Measurements from ENCODE around the gene MET.

Gene MET

DNA sequence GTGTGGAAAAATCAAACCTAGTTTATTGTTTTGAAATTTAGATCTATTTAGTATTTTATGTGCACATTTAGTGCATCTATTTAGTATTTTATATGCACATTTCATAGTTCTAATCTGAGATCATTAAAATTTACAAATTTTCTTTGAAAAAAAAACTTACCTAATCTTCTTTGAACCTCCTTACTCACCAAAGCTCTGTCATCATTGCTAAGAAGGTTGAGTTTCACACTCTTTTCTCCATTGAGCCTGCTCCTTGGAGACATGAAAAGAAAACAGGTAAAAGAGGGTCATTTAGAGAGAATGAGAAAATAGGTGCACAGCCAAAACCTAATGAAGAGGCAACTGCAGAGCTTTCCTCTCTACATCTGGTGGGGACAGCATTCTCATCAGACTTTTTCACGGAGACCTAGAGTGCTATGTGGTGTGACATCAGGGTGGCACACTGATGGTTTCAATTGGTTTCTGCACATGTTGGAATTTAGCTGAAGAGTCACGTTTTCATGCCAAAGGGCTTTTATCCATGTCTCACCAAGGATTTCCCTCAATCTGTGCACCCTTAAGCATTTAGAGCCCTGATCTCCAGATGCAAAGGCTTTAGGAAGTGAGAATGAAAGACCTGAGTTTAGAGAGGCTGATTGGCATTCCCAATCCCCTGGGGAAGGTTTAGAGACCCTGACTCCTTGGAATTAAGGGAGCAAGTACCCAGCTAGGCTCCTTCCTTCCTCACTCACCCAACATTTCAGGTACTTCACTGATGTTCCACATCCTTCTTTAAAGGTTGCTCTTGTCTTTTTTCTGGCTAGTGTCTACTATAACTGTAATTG lies 101.1 kb downstream of the MET start:
- Histone ChIP-seq H3K9ac (ENCODE audit: low read length in 2 of 2) (no peak overlapping the region), H3K27me3 (ENCODE audit: control insufficient read depth in 1 of 2, insufficient read depth in 2 of 2, low read length in 2 of 2) (no peaks in the 10 kb centered on the region), H3K4me3 (ENCODE audit: low read length in 2 of 2) (no peak overlapping the region), H3K4me1 (ENCODE audit: control insufficient read depth, insufficient read depth, low read length) (no peaks in the 10 kb centered on the region), H3K27ac (ENCODE audit: low read length) (no peak overlapping the region), H3K9me3 (ENCODE audit: control insufficient read depth in 2 of 2, low read length in 2 of 2) (no peaks in the 10 kb centered on the region), H3K36me3 (ENCODE audit: control insufficient read depth in 2 of 2, insufficient read depth in 2 of 2, low read length in 2 of 2) (no peaks in the 10 kb centered on the region)

DNA sequence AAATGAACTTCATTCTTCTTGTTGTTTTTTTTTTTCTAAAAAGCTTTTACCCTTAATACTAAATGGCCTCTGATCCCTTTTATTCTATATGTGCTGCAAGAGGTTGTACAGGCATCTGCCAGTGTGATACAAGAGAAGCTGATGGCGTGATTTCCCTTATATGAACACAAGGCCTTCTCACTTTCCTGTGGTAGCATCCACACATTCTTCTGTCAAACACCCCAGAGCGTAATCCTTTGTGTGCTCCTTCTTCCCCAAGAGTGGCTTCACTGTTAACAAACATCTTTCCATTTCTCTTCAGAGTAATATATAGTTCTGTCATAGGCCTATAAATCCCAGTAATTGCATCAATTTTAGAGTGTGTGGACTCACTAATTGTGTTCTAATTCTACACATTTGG lies 104.0 kb downstream of the MET start:
- H3K4me1 ChIP-seq (ENCODE audit: control insufficient read depth, insufficient read depth, low read length) = no peaks in the 10 kb centered on the region
- no peaks in the 10 kb centered on the region for H3K36me3 ChIP-seq (ENCODE audit: control insufficient read depth in 2 of 2, insufficient read depth in 2 of 2, low read length in 2 of 2)
- no peaks in the 10 kb centered on the region for H3K27me3 ChIP-seq (ENCODE audit: control insufficient read depth in 1 of 2, insufficient read depth in 2 of 2, low read length in 2 of 2)
- H3K9me3 ChIP-seq (ENCODE audit: control insufficient read depth in 2 of 2, low read length in 2 of 2) = no peaks in the 10 kb centered on the region
- no peak overlapping the region for H3K4me3 ChIP-seq (ENCODE audit: low read length in 2 of 2)
- H3K9ac ChIP-seq (ENCODE audit: low read length in 2 of 2) = no peak overlapping the region
- no peak overlapping the region for H3K27ac ChIP-seq (ENCODE audit: low read length)

DNA sequence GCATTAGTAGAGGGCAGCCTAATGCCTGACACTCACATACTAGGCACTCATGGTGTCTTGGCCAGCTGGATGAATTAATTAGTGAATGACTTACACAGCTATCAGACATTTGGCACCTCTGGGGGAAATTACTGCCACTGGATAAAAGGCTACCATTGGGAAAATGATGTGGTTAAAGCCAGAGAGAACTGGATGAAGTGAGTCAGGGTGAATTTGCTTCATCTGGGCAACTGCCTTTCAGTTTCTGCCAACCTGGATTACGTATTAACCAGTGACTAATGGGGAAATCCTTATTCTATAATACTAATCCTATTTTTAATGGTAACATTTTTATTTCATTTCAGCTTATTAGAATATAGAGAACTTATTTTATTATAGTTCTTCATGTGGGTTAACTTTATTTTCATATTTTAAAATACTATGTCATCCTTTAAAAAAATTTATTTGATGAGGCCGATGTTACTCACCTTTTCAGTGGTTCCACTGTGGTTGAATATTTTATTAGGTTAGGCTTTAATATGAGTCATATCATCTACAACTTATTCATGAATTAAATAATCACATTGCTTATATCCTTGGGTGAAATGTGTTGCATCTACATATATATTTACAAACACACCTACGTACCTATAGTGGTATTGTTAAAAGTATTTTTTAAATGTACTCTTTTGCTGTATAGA lies 104.8 kb downstream of the MET start:
- H3K4me1 ChIP-seq (ENCODE audit: control insufficient read depth, insufficient read depth, low read length) = no peaks in the 10 kb centered on the region
- H3K27me3 ChIP-seq (ENCODE audit: control insufficient read depth in 1 of 2, insufficient read depth in 2 of 2, low read length in 2 of 2) = no peaks in the 10 kb centered on the region
- H3K36me3 ChIP-seq (ENCODE audit: control insufficient read depth in 2 of 2, insufficient read depth in 2 of 2, low read length in 2 of 2) = no peaks in the 10 kb centered on the region
- no peak overlapping the region for H3K27ac ChIP-seq (ENCODE audit: low read length)
- H3K9ac ChIP-seq (ENCODE audit: low read length in 2 of 2) = no peak overlapping the region
- H3K9me3 ChIP-seq (ENCODE audit: control insufficient read depth in 2 of 2, low read length in 2 of 2) = no peaks in the 10 kb centered on the region
- H3K4me3 ChIP-seq (ENCODE audit: low read length in 2 of 2) = no peak overlapping the region

GRCh38 chr7:116777651-116778281 lies 105.8 kb downstream of the MET start:
- no peaks in the 10 kb centered on the region for H3K4me1 ChIP-seq (ENCODE audit: control insufficient read depth, insufficient read depth, low read length)
- H3K27ac ChIP-seq (ENCODE audit: low read length) = no peak overlapping the region
- H3K9ac ChIP-seq (ENCODE audit: low read length in 2 of 2) = no peak overlapping the region
- no peaks in the 10 kb centered on the region for H3K36me3 ChIP-seq (ENCODE audit: control insufficient read depth in 2 of 2, insufficient read depth in 2 of 2, low read length in 2 of 2)
- no peak overlapping the region for H3K4me3 ChIP-seq (ENCODE audit: low read length in 2 of 2)
- H3K9me3 ChIP-seq (ENCODE audit: control insufficient read depth in 2 of 2, low read length in 2 of 2) = no peaks in the 10 kb centered on the region
- no peaks in the 10 kb centered on the region for H3K27me3 ChIP-seq (ENCODE audit: control insufficient read depth in 1 of 2, insufficient read depth in 2 of 2, low read length in 2 of 2)

GRCh38 chr7:116779216-116779615 lies 107.2 kb downstream of the MET start:
- Histone ChIP-seq H3K4me3 (ENCODE audit: low read length in 2 of 2) (no peak overlapping the region), H3K4me1 (ENCODE audit: control insufficient read depth, insufficient read depth, low read length) (no peaks in the 10 kb centered on the region), H3K27ac (ENCODE audit: low read length) (no peak overlapping the region), H3K9me3 (ENCODE audit: control insufficient read depth in 2 of 2, low read length in 2 of 2) (no peaks in the 10 kb centered on the region), H3K36me3 (ENCODE audit: control insufficient read depth in 2 of 2, insufficient read depth in 2 of 2, low read length in 2 of 2) (no peaks in the 10 kb centered on the region), H3K9ac (ENCODE audit: low read length in 2 of 2) (no peak overlapping the region), H3K27me3 (ENCODE audit: control insufficient read depth in 1 of 2, insufficient read depth in 2 of 2, low read length in 2 of 2) (no peaks in the 10 kb centered on the region)

- H3K9ac ChIP-seq (ENCODE audit: low read length in 2 of 2) = no peak overlapping the region
- H3K27ac ChIP-seq (ENCODE audit: low read length) = no peak overlapping the region
- no peak overlapping the region for H3K4me3 ChIP-seq (ENCODE audit: low read length in 2 of 2)
- no peaks in the 10 kb centered on the region for H3K36me3 ChIP-seq (ENCODE audit: control insufficient read depth in 2 of 2, insufficient read depth in 2 of 2, low read length in 2 of 2)
- H3K9me3 ChIP-seq (ENCODE audit: control insufficient read depth in 2 of 2, low read length in 2 of 2) = no peaks in the 10 kb centered on the region
- no peaks in the 10 kb centered on the region for H3K4me1 ChIP-seq (ENCODE audit: control insufficient read depth, insufficient read depth, low read length)
- no peaks in the 10 kb centered on the region for H3K27me3 ChIP-seq (ENCODE audit: control insufficient read depth in 1 of 2, insufficient read depth in 2 of 2, low read length in 2 of 2)
These were observed 107.9 kb downstream of the MET start for GRCh38 chr7:116779931-116780330.

GRCh38 chr7:116780521-116780920 lies 108.5 kb downstream of the MET start:
- Histone ChIP-seq H3K27ac (ENCODE audit: low read length) (no peak overlapping the region), H3K9ac (ENCODE audit: low read length in 2 of 2) (no peak overlapping the region)

GRCh38 chr7:116780966-116781365 lies 109.0 kb downstream of the MET start:
- H3K36me3 ChIP-seq (ENCODE audit: control insufficient read depth in 2 of 2, insufficient read depth in 2 of 2, low read length in 2 of 2) = no peaks in the 10 kb centered on the region

More at GRCh38 chr7:116780521-116780920, 108.5 kb downstream of the MET start:
- Histone ChIP-seq H3K9me3 (ENCODE audit: control insufficient read depth in 2 of 2, low read length in 2 of 2) (no peaks in the 10 kb centered on the region), H3K4me1 (ENCODE audit: control insufficient read depth, insufficient read depth, low read length) (no peaks in the 10 kb centered on the region), H3K36me3 (ENCODE audit: control insufficient read depth in 2 of 2, insufficient read depth in 2 of 2, low read length in 2 of 2) (no peaks in the 10 kb centered on the region), H3K27me3 (ENCODE audit: control insufficient read depth in 1 of 2, insufficient read depth in 2 of 2, low read length in 2 of 2) (no peaks in the 10 kb centered on the region), H3K4me3 (ENCODE audit: low read length in 2 of 2) (no peak overlapping the region)

DNA sequence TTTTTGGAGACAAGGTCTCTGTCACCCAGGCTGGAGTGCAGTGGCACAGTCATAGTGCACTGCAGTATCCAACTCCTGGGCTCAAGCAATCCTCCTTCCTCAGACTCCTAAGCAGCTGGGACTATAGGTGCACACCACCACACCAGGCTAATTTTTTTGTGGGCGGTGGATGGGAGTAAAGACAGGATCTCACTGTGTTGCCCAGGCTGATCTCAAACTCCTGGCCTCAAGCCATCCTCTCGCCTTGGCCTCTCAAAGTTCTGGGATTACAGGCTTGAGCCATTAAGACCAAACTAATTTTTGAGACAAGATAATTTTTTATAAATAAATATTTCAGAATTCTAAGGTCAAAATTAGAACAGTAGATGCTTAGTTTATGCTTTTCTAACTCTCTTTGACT lies 109.6 kb downstream of the MET start:
- no peak overlapping the region for H3K9ac ChIP-seq (ENCODE audit: low read length in 2 of 2)
- H3K27ac ChIP-seq (ENCODE audit: low read length) = no peak overlapping the region
- H3K27me3 ChIP-seq (ENCODE audit: control insufficient read depth in 1 of 2, insufficient read depth in 2 of 2, low read length in 2 of 2) = no peaks in the 10 kb centered on the region
- no peaks in the 10 kb centered on the region for H3K36me3 ChIP-seq (ENCODE audit: control insufficient read depth in 2 of 2, insufficient read depth in 2 of 2, low read length in 2 of 2)
- no peaks in the 10 kb centered on the region for H3K4me1 ChIP-seq (ENCODE audit: control insufficient read depth, insufficient read depth, low read length)
- no peaks in the 10 kb centered on the region for H3K9me3 ChIP-seq (ENCODE audit: control insufficient read depth in 2 of 2, low read length in 2 of 2)
- no peak overlapping the region for H3K4me3 ChIP-seq (ENCODE audit: low read length in 2 of 2)

More at GRCh38 chr7:116780966-116781365, 109.0 kb downstream of the MET start:
- H3K4me1 ChIP-seq (ENCODE audit: control insufficient read depth, insufficient read depth, low read length) = no peaks in the 10 kb centered on the region
- H3K4me3 ChIP-seq (ENCODE audit: low read length in 2 of 2) = no peak overlapping the region
- H3K9ac ChIP-seq (ENCODE audit: low read length in 2 of 2) = no peak overlapping the region
- H3K27me3 ChIP-seq (ENCODE audit: control insufficient read depth in 1 of 2, insufficient read depth in 2 of 2, low read length in 2 of 2) = no peaks in the 10 kb centered on the region
- no peaks in the 10 kb centered on the region for H3K9me3 ChIP-seq (ENCODE audit: control insufficient read depth in 2 of 2, low read length in 2 of 2)
- H3K27ac ChIP-seq (ENCODE audit: low read length) = no peak overlapping the region

- no peaks in the 10 kb centered on the region for H3K9me3 ChIP-seq (ENCODE audit: control insufficient read depth in 2 of 2, low read length in 2 of 2)
- H3K27me3 ChIP-seq (ENCODE audit: control insufficient read depth in 1 of 2, insufficient read depth in 2 of 2, low read length in 2 of 2) = no peaks in the 10 kb centered on the region
- H3K4me1 ChIP-seq (ENCODE audit: control insufficient read depth, insufficient read depth, low read length) = no peaks in the 10 kb centered on the region
- H3K27ac ChIP-seq (ENCODE audit: low read length) = no peak overlapping the region
- H3K36me3 ChIP-seq (ENCODE audit: control insufficient read depth in 2 of 2, insufficient read depth in 2 of 2, low read length in 2 of 2) = no peaks in the 10 kb centered on the region
- no peak overlapping the region for H3K4me3 ChIP-seq (ENCODE audit: low read length in 2 of 2)
- H3K9ac ChIP-seq (ENCODE audit: low read length in 2 of 2) = no peak overlapping the region
These were observed 110.2 kb downstream of the MET start for GRCh38 chr7:116782177-116782711.

Data from stomach smooth muscle (tissue), 2 donors.